T-helper 1 cell treated with Interleukin-12 subunit alpha and Interleukin-12 subunit beta and Interleukin-4 antibody, amounts not matched to agents 30 μg/mL and 1 μg/mL, for 36 hours (primary cell): ENCODE results near the gene PLCH2.

Experiments used
- H3K27ac Mint-ChIP-seq: one replicate; pipeline ENCODE4 v1.8.0; 2021; ENCODE audit warnings: mild to moderate bottlenecking, mixed read lengths
- H3K27me3 Mint-ChIP-seq: one replicate; pipeline ENCODE4 v1.8.0; 2021; ENCODE audit warnings: low read depth, mixed read lengths
- H3K36me3 Mint-ChIP-seq: one replicate; pipeline ENCODE4 v1.8.0; 2021; ENCODE audit warnings: low read depth, mixed read lengths
- H3K4me1 Mint-ChIP-seq: one replicate; pipeline ENCODE4 v1.8.0; 2021; ENCODE audit warnings: low read depth, mixed read lengths
- H3K4me3 Mint-ChIP-seq: one replicate; pipeline ENCODE4 v1.8.0; 2021; ENCODE audit warnings: mild to moderate bottlenecking, moderate library complexity, mixed read lengths
- H3K9me3 Mint-ChIP-seq: one replicate; pipeline ENCODE4 v1.8.0; 2021; ENCODE audit warnings: mixed read lengths

The PLCH2 gene

DNA sequence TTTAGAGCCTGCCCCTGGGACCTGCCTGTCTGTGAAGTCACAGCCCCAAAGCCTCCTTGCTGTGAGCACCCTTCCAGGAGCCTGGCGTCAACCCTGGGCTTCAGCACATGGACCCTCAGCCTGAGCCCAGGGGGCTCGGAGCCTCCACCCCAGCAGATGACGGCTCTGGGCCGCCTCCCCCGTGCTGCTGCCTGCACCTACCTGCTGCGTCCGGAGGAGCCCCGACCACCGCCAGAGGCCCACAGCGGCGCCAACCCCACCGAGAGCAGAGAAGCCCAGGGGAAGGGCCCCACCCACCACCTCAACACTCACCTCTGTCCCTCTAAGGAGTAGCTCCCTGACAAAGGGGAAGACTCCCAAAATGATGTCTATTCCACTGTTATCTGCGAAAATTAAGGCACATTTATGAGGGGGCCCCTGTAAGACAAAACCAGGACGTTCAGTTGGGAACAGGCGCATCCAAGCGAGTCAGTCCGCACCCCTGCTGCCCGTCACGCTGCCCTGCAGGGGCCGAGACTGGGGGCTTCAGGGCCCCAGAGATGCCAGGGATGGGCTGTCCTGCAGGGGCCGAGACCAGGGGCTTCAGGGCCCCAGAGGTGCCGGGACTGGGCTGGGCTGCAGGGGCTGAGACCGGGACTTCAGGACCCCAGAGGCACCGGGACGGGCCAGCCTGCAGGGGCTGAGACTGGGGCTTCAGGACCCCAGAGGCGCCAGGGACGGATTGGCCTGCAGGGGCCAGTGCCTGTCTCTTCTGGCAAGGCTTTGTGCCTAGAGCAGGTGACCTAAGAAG lies 34.5 kb downstream of the PLCH2 start:
- Mint-ChIP-seq H3K4me1 (no peaks in the 10 kb centered on the region), H3K27ac (no peak overlapping the region), H3K27me3 (no peaks in the 10 kb centered on the region), H3K9me3 (no peaks in the 10 kb centered on the region), H3K4me3 (no peak overlapping the region), H3K36me3 (peaks cover 6% of the 10 kb centered on the region)

DNA sequence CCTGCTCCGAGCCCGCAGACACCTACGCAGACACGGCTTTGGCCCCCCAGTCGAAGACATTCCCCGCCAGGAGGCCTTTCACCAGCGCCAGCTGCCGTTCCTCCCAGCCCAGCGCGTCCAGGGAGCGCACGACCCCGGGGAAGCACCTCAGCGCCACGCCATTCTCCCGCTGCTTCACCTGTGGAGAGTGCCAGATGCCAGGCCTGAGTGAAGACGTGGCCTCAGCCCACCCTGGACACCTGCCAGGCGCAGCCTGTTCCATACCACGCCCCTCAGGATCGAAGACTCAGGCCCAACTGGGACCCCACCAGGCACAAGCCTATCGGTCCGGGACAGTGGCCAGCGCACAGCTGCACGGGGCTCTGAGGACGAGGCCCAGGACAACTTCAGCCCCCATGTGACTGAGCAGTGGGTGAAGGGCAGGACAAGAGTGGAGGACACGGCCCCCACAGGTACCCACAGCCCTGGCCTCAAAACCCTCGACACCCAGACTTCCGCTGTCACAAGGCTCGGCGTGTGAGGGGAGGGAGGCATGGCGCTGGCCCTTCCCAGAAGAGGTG lies 36.9 kb downstream of the PLCH2 start:
- H3K27ac Mint-ChIP-seq = no peak overlapping the region
- H3K4me3 Mint-ChIP-seq = no peak overlapping the region
- no peaks in the 10 kb centered on the region for H3K27me3 Mint-ChIP-seq
- H3K4me1 Mint-ChIP-seq = no peaks in the 10 kb centered on the region
- peaks cover 14% of the 10 kb centered on the region for H3K36me3 Mint-ChIP-seq
- H3K9me3 Mint-ChIP-seq = no peaks in the 10 kb centered on the region

DNA sequence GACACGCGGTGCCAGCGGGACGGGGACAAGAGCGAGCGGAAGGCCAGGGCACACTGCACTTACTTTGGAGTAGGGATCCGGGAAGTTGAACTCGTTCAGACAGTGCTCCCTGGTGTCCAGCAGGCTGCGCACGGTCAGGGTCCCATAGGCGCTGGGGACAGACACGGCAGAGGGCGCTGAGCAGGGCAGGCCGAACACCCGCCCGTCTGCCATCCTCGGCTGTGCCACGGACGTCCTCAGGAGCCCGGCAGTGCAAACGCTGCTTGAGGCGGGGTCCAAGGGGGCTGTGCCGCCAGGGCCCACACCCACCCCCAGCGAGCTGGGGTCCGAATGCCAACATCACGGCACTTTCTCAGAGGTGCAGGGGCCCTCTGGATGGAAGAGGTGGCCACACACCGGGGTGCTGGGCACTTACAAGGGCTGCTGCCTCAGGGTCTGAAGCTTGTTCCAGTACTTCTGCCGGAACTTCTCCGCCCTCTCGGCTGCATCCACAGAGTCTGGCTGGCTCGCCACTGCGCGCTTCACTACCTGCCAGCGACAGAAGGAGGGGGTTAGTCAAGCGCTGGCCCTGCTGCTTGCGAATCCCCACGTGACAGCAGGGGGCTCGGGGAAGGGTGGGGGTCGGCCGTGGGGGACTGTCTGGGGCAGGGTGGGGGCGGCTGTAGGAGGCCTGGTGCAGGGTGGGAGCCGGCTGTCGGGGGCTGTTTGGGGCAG lies 38.0 kb downstream of the PLCH2 start:
- H3K9me3 Mint-ChIP-seq = no peaks in the 10 kb centered on the region
- H3K27me3 Mint-ChIP-seq = no peaks in the 10 kb centered on the region
- H3K27ac Mint-ChIP-seq = no peak overlapping the region
- H3K4me3 Mint-ChIP-seq = no peak overlapping the region
- H3K36me3 Mint-ChIP-seq = peaks cover 17% of the 10 kb centered on the region
- no peaks in the 10 kb centered on the region for H3K4me1 Mint-ChIP-seq

DNA sequence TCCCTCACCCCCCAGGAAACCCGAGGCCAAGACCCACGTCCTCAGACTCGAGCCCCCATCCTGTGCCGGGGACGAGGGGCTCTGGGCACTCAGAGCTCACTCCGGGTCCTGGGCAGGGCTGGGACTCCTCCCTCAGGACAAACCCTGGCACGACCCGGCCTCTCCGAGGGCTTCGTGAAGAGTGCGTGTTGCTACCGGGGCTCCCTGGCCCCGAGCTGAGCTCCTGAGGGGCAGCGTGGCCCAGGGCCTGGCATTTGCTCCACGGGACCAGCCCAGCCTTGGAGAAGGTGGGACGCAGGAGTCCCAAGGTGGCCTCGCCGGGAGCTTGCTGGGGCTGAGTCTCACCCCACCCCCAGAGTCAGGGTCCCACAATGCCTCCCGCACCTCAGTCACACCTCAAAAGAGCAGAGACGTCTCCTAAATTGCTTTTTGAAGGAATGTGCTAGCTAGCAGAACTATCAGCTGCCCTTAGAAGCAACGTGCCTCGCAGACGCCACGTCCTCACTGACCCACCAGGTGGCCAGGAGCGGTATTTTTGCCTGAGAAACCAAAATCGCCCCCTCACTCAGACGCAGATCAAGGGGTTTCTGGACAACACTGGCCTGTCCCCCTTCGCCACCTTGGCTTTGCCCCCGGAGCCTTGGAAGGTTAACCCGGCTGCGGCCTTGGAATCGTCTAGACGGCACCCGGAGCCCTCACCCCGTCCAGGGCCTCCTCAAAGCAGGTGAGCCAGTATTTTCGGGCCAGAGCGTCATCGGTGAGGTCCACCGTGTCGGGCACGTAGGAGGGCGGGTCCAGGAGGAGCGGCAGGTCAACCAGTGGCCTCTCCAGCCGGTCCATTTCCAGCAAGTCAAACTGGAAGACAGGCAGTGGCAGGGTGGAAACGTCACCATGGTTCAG lies 39.0 kb downstream of the PLCH2 start:
- no peak overlapping the region for H3K27ac Mint-ChIP-seq
- no peak overlapping the region for H3K4me3 Mint-ChIP-seq
- H3K4me1 Mint-ChIP-seq = no peaks in the 10 kb centered on the region
- H3K9me3 Mint-ChIP-seq = no peaks in the 10 kb centered on the region
- no peaks in the 10 kb centered on the region for H3K27me3 Mint-ChIP-seq
- peaks cover 18% of the 10 kb centered on the region for H3K36me3 Mint-ChIP-seq

DNA sequence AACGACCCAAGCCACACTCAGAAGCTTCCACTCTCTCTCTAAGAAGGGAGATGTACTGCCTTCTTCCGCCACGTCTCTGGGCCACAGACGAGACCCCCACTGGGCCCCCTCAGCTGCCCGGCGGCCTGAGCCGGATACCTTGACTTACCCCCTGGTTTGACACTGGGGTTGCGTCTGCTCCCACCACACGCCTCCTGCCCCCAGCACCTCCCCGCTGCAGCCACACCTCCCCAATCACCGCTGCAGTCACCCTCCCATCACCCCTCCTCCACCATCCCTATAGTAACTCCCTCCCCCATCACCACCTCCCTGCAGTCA lies 39.6 kb downstream of the PLCH2 start:
- H3K27me3 Mint-ChIP-seq = no peaks in the 10 kb centered on the region
- peaks cover 18% of the 10 kb centered on the region for H3K36me3 Mint-ChIP-seq
- H3K27ac Mint-ChIP-seq = no peak overlapping the region
- no peaks in the 10 kb centered on the region for H3K4me1 Mint-ChIP-seq
- no peak overlapping the region for H3K4me3 Mint-ChIP-seq
- H3K9me3 Mint-ChIP-seq = no peaks in the 10 kb centered on the region

DNA sequence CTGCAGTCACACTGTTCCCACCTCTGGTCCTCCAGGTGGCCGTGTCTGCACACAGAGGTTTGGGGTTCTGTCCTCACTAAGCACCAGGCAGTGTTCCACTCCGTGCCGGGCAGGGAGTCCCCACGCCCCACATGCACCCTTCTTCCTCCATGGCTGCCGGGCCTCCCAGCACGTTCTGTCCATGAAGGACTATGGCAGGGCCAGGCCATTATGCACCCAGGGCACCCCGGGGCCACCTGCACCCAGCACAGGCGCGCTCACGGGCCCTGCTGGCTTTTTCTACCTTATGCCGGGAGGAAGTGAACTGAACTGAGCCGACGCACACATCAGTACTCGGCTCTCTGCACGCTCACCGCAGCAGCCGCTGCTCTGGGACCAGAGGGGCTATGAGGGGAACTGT lies 40.0 kb downstream of the PLCH2 start:
- no peak overlapping the region for H3K27ac Mint-ChIP-seq

DNA sequence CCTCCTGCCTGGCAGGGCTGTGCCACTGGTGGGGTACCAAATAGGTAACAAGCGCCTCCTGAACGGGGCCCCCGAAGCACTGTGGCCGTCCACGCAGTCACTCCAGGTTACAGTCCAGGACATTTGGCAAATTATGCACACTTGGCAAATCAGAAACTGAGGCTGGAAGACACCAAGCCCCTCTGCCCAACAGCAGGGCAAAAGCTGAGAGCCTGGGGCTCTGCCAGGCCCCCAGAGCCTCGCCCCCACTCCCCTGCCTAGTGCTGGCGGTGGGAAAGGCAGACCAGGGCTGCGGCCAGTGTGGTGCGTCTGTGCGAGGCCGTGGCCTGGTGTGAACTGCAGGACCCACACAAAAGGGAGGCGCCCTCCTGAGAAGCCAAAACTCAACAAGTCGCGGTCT lies 40.9 kb downstream of the PLCH2 start:
- H3K27ac Mint-ChIP-seq = peak overlapping the region; percentile 49
- H3K36me3 Mint-ChIP-seq = peaks cover 18% of the 10 kb centered on the region
- H3K4me1 Mint-ChIP-seq = no peaks in the 10 kb centered on the region
- no peak overlapping the region for H3K4me3 Mint-ChIP-seq
- H3K9me3 Mint-ChIP-seq = no peaks in the 10 kb centered on the region
- H3K27me3 Mint-ChIP-seq = no peaks in the 10 kb centered on the region

More for the DNA sequence above, 40.0 kb downstream of the PLCH2 start:
- H3K4me3 Mint-ChIP-seq = no peak overlapping the region
- no peaks in the 10 kb centered on the region for H3K9me3 Mint-ChIP-seq
- no peaks in the 10 kb centered on the region for H3K4me1 Mint-ChIP-seq
- H3K27me3 Mint-ChIP-seq = no peaks in the 10 kb centered on the region
- H3K36me3 Mint-ChIP-seq = peaks cover 21% of the 10 kb centered on the region

DNA sequence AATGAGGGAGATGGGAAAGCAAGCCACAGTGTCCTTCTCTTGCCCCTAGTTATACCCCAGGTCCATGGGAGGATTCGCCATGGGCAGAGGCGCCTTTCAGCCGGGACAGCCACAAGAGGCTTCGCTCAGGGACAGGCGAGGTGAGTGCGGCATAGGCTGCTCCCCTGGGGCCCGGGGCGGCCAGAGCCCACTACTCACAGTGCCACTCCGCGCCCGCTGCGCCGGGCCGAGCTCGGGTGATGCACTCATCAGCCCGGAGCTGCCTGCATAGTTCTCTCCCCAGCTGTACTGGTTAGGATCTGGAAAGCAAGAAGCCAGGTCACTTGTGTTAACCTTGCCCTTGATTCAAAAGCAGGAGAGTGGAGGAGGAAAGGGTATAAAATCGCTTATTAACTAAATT lies 41.9 kb downstream of the PLCH2 start:
- H3K36me3 Mint-ChIP-seq = peaks cover 23% of the 10 kb centered on the region
- peaks cover 10% of the 10 kb centered on the region for H3K4me1 Mint-ChIP-seq
- H3K4me3 Mint-ChIP-seq = no peak overlapping the region
- no peaks in the 10 kb centered on the region for H3K27me3 Mint-ChIP-seq
- no peak overlapping the region for H3K27ac Mint-ChIP-seq
- no peaks in the 10 kb centered on the region for H3K9me3 Mint-ChIP-seq

DNA sequence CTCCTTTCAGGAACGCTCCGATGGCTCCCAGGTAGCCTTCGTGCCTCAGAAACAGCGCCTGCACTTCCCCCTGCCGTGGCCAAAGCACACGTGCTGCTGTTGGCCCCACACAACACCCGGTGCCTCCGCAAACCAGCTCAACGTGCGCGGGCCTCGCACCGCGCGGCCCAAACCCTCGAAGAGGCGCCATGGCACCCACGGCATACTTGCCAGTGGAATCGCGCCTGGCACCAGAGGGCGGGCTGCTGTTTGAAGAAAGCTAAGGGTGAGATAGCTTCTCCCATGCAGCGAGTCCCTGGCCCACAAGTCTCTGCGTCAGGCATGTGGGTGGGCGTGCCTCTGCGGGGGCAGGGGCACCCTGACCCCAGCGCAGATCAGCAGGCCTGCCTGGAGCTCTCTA lies 42.4 kb downstream of the PLCH2 start:
- H3K27me3 Mint-ChIP-seq = no peaks in the 10 kb centered on the region
- H3K9me3 Mint-ChIP-seq = no peaks in the 10 kb centered on the region
- H3K36me3 Mint-ChIP-seq = peaks cover 23% of the 10 kb centered on the region
- H3K4me3 Mint-ChIP-seq = no peak overlapping the region
- H3K4me1 Mint-ChIP-seq = peaks cover 15% of the 10 kb centered on the region
- no peak overlapping the region for H3K27ac Mint-ChIP-seq

DNA sequence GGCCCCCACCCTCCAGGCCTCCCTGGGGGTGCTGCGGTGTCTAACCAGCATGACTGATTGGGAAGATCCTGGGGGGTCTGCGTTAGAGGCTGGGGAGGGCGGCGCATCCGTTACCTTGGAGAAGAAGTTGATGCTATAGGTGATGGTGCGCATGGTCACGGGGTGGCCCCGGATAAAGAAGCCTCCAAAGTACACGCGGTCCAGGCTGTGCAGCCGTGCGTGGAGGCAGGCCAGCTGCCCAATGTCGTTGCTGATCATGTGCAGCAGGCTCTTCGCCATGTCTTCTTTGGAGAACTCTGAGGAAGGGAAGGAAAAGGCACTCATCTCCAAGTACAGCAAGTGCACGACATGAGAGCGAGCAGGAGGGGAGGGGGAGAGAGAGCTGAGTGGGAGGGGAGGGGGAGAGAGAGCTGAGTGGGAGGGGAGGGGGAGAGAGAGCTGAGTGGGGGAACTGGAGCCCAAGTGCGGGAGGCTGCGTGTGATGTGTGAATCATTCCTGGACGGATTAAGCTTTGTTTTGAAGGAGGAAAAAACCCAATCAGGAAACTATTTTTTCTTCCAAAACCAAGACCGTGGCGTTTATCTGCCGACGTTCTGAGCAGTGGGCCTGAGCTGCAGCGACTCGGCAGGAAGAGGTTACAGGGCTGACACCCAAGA lies 43.1 kb downstream of the PLCH2 start:
- H3K27me3 Mint-ChIP-seq = no peaks in the 10 kb centered on the region
- no peak overlapping the region for H3K4me3 Mint-ChIP-seq
- peaks cover 20% of the 10 kb centered on the region for H3K4me1 Mint-ChIP-seq
- no peak overlapping the region for H3K27ac Mint-ChIP-seq
- no peaks in the 10 kb centered on the region for H3K9me3 Mint-ChIP-seq
- H3K36me3 Mint-ChIP-seq = peaks cover 21% of the 10 kb centered on the region

DNA sequence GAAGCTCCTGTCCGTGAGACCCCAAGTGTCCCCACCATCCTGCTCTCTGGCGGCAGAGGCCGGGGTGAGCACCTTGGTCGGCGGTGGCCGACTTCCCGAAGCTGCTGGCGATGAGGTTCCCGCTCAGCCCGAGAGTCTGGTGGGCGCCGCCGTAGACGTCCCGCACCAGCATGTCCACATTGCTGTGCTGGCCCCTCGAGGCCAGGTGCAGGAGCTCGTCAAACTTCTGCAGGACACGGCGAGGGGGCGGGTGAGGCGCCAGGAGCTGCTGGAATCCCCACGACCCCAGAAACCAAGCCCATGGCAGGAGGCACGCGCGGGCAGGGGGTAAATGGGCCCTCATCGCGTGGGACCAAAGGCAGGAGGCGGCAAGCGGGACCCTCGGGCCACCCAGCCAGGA lies 43.6 kb downstream of the PLCH2 start:
- Mint-ChIP-seq H3K27me3 (no peaks in the 10 kb centered on the region), H3K4me3 (no peak overlapping the region), H3K36me3 (peaks cover 21% of the 10 kb centered on the region), H3K9me3 (no peaks in the 10 kb centered on the region), H3K27ac (no peak overlapping the region), H3K4me1 (peaks cover 23% of the 10 kb centered on the region)

DNA sequence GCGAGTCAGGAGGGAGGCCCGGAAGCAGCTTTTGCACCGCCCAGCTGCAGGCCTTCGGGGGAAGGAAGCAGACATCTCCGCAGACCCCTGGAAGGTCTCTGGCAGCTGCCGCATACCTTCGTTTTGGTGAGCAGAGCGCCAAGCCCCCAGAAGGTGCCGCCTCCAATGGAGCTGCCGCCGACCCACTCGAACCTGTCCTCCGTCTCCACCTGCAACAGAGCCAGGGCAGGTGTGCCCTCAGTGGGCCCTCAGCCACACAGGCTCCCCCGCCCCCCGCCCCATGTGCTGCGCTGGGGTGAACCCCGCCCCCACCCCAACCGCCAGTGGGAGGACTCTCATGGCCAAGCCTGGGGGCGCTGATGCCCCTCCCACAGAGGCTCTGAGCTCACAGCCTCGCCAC lies 44.1 kb downstream of the PLCH2 start:
- H3K4me3 Mint-ChIP-seq = no peak overlapping the region
- no peak overlapping the region for H3K27ac Mint-ChIP-seq
- no peaks in the 10 kb centered on the region for H3K9me3 Mint-ChIP-seq
- H3K4me1 Mint-ChIP-seq = peaks cover 28% of the 10 kb centered on the region
- H3K27me3 Mint-ChIP-seq = no peaks in the 10 kb centered on the region
- H3K36me3 Mint-ChIP-seq = peaks cover 24% of the 10 kb centered on the region

DNA sequence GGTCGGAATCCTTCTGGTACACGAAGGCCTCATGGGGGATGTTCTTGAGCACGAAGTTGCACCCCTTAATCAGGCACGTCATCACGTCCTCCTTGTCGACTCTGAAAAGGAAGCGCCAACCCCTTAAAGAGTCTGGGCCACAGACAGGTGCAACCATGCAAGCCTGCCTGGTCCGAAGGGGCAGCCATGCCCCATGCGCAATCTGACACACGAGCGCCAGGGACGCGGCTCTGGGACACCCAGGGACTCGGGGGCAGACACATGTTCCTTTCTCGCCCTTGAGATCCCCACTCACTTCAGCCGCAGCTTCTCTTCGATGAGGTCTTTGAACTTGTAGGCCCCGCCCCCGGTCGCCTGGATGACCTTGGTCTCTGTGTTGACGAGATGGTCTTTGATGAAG lies 44.7 kb downstream of the PLCH2 start:
- no peak overlapping the region for H3K27ac Mint-ChIP-seq

DNA sequence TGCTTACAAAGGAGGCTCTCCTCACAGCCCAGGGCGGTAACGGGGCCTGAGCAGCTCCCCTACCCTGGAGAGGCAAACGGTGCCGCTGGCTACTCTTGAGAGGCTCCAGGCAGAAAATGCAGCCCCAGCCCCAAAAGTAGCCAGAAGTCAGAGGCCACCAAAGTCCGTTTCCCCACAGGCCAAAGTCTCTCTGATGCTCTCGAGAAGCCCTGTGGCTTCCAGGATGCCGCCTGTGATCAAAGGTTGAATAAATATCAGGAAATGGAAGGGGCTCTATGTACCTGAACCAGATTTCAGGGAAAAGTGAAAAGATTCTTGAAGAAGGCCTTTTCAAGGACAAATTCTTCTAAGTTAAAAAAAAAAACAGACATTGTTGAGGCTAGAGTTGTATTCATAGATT lies 46.1 kb downstream of the PLCH2 start:
- Mint-ChIP-seq H3K4me3 (no peak overlapping the region), H3K36me3 (peaks cover 18% of the 10 kb centered on the region), H3K27ac (peak overlapping the region; percentile 89)

More for the DNA sequence above, 44.7 kb downstream of the PLCH2 start:
- Mint-ChIP-seq H3K27me3 (no peaks in the 10 kb centered on the region), H3K9me3 (no peaks in the 10 kb centered on the region), H3K36me3 (peaks cover 24% of the 10 kb centered on the region), H3K4me1 (peaks cover 28% of the 10 kb centered on the region), H3K4me3 (no peak overlapping the region)

More for the DNA sequence above, 46.1 kb downstream of the PLCH2 start:
- peaks cover 5% of the 10 kb centered on the region for H3K27me3 Mint-ChIP-seq
- H3K9me3 Mint-ChIP-seq = no peaks in the 10 kb centered on the region
- H3K4me1 Mint-ChIP-seq = peaks cover 32% of the 10 kb centered on the region
